GM12872 (cell line): ENCODE results near the gene FRMD3.

Experiments used
- TF ChIP-seq, protein P1 (sequence below): IDR thresholded peaks from 3 replicates; pipeline ENCODE4 v1.5.1; 2011; ENCODE audit warnings: low read depth, mild to moderate bottlenecking, low read length, moderate library complexity; ENCODE audit not compliant: insufficient read depth

Gene FRMD3

DNA sequence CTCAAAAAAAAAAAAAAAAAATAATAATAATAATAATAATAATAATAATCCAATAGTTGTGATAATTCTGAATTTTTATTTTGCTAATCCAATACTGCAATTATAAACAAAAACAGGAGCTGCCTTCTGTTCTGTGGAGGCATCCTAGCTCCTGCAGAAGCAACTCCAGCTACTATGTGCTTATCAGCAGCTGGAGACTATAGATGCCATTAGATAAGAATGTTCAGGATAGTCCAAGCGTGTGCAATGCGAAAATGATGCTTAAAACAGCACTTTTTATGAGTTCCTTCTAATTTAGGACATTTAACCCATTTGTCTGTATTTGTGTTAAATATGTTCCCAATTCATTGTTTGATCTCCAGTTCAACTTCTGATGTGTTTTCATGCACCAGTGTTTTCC, 254.7 kb downstream of the FRMD3 start:
- TF ChIP-seq, protein P1, sequence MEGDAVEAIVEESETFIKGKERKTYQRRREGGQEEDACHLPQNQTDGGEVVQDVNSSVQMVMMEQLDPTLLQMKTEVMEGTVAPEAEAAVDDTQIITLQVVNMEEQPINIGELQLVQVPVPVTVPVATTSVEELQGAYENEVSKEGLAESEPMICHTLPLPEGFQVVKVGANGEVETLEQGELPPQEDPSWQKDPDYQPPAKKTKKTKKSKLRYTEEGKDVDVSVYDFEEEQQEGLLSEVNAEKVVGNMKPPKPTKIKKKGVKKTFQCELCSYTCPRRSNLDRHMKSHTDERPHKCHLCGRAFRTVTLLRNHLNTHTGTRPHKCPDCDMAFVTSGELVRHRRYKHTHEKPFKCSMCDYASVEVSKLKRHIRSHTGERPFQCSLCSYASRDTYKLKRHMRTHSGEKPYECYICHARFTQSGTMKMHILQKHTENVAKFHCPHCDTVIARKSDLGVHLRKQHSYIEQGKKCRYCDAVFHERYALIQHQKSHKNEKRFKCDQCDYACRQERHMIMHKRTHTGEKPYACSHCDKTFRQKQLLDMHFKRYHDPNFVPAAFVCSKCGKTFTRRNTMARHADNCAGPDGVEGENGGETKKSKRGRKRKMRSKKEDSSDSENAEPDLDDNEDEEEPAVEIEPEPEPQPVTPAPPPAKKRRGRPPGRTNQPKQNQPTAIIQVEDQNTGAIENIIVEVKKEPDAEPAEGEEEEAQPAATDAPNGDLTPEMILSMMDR = no peak

DNA sequence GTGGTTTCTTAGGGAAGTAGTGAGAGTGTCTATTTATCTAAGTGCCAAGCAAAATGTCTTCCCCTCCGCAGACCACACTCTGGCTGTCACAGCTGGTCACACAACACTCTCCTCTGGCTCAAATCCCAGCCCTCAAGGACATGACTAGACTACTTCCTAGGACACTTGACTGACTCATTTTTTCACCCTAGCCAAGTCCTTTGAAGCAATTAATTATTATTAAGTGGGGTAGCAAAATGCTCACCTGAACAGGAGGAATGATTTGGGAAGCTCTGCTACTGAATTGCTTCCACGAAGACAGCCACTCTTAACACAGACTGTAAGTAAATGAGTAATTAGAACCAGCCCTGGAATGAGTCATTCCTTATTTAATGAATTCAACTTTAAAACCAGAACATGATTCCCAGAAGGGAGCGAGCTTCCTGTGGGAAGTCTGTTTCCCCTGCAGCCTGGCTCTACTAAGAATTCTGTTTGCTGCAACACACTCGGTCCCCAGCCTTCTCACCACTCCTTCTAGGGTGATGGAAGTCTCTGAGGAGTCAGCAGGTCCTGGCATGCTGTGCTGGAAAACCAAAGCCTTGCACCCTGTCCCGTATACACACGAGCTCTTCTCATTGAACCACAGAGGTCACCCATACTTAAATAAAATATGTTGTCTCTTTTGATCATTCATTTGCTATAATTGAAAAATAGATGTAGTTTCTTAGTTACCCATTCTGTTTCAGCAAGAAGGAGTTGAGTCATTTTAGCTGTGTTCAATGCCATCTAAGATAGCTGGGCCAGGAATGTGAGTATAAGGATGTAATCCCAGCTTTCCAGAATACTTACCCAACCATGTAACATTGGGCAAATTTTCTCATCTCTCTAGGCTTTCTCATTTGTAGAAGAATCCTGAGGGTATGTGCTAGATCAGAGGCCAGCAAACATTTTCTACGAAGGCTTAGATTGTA, 256.6 kb downstream of the FRMD3 start:
- TF ChIP-seq, protein P1 = no peak

DNA sequence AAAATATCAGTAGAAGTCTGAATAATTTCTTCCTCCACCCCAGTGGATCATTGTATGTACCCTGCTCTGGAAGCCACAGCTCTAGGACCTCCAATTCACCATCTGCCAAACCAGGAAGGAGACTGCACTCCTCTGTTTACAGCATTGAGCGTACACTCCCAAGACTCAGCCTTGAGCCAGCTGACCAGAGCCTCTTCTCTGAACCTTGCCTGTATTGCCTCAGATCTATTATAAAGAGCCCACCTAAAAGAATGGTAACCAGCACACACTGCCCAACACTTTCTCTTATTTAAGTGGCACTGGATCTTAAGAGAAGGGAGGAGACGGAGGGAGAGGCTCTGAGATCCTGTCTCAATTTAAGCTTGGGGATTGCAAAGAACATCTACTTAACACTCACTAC, 257.4 kb downstream of the FRMD3 start:
- TF ChIP-seq, protein P1 = no peak

DNA sequence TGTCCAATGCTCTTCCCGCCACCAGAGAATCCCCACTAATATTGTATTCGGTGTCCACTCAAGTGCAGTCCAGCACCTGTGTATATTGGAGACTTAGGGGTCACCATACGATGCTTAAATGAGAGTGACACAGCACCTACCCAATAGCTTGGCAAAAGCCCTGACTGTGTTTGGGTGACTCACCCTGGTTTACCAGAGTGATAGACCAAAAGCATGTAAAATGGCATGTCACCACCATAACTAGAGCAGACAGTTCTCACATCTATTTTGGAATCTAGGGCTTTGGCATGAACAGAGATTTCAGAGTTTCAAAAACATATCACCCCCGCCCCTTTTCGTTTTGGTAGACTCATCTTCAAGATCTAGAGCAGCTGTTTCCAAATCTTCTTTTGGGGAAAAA, 257.9 kb downstream of the FRMD3 start:
- TF ChIP-seq, protein P1 = no peak

DNA sequence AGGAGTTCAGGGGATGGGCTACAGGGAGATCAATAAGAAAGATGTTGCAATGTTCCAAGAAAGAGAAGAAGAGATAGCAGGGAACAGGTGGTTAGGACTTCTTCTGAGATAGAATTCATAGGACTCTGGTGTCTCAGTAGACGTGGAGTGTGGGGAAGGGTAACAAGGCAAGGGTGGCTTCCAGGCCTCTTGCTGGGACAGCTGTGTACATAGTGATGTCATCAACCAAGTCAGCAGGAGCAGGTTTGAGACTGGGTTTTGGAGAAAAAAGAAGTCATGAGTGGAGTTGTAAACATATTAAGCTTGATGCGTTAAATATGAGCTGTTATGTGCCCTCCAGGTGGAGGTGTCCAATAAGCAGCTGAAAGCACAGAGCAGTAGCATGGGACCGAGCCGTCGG, 263.4 kb downstream of the FRMD3 start:
- TF ChIP-seq, protein P1 = no peak

DNA sequence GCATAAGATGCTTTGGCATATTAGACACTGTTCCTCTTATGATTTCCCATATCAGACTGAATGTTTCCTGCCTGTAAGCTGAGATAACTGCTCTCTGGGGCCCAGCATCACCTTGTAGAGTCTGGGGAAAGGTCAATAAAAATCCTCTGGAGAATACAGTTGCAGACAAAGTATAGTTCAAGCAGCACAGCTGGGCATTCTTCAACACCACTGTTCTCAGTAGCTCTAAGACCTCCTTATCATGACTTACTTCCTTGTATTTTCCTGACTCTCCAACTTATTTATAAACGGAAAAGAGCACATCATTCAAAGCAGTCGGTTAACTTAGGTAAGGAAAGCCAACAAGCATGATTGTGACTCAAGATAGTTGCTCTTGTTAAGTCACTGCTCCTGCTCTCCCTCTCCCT, 266.5 kb downstream of the FRMD3 start:
- TF ChIP-seq, protein P1 = no peak

DNA sequence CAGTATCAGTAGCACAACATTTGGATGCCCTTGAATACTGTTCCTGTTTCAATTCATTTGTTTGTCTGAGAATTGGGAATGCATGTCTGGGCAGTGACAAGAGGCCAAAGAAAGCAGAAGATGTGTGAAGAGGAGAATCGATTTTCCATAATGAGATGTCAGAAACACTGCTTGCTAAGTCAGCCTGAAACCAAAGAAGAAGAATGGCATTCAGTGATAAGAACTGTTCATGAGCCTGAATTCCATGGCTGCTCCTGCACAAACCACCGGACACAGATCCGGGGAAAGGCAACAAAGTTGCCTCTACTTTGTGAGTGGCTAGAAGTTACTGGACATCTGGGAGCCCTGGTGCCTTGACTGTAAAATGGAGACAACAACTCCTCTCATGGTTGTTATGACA, 268.1 kb downstream of the FRMD3 start:
- TF ChIP-seq, protein P1 = no peak
